Neural cell (in vitro differentiated cells): ENCODE data around the gene ACTR6.

Experiments used
- CTCF ChIP-seq: fragments of 450-650 bp; IDR thresholded peaks from 2 replicates; pipeline ENCODE4 v1.5.1; 2014; ENCODE audit warnings: antibody characterized with exemption, mild to moderate bottlenecking, moderate library complexity; ENCODE audit not compliant: poor library complexity, severe bottlenecking
- EP300 ChIP-seq: fragments of 450-650 bp; conservative IDR thresholded peaks from 2 replicates; pipeline ENCODE4 v1.6.1; 2014; ENCODE audit warnings: antibody characterized with exemption, mild to moderate bottlenecking, moderate library complexity; ENCODE audit not compliant: poor library complexity, severe bottlenecking
- EZH2 ChIP-seq: fragments of 200-600, 300-800 bp; shearing (Covaris generic), sonication (generic); IDR thresholded peaks from 2 replicates; pipeline ENCODE4 v1.6.1; 2014; ENCODE audit warnings: antibody characterized with exemption, low read length, borderline replicate concordance, mild to moderate bottlenecking; ENCODE audit not compliant: insufficient read depth, poor library complexity, severe bottlenecking
- SMC3 ChIP-seq: fragments of 450-650 bp; conservative IDR thresholded peaks from 2 replicates; pipeline ENCODE4 v1.6.1; 2014; ENCODE audit warnings: antibody characterized with exemption, mild to moderate bottlenecking, moderate library complexity; ENCODE audit not compliant: poor library complexity

DNA sequence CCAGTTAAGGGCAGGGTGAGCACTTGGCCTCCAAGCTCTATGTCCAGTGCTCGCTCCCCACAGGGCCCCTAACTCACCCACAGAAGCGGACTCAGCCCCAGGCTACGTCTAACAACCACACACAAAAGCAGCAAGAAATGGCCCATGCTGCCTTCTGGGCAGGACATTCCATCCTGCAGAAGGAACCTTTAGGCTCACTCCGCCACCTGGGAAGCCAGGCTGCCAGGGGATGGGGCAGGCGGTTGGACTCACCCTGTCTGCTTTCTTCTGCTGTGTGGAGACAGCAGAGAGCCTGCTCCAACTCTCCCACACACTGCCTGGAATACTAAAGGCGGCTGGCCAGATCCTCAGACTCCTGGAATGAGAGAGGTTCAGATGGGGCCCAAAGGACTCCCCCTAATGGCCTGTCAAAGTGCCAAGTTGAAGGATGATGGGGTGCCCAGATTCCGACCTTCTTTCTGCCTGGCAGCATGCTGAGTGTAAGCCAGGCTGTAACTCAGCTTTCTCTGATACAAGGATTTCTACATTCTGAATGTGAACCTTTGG is 30.2 kb upstream of the ACTR6 start:
- TF ChIP-seq EP300 (no peak), CTCF (no peak), EZH2 (no peak), SMC3 (no peak)
